SK-N-SH (cell line): ENCODE data around the gene PFKM.

ENCODE experiments used
- CHD2 ChIP-seq: fragments of 150-350 bp; IDR thresholded peaks from 2 replicates; pipeline ENCODE4 v1.6.1; 2018; ENCODE audit warnings: low read length; ENCODE audit not compliant: partially characterized antibody
- GABPA ChIP-seq: IDR thresholded peaks from 2 replicates; pipeline ENCODE4 v1.4.0; 2012; ENCODE audit warnings: low read depth, mild to moderate bottlenecking
- GATA2 ChIP-seq: sonication (generic); formaldehyde crosslinking; IDR thresholded peaks from 2 replicates; pipeline ENCODE4 v1.5.0; 2020; ENCODE audit warnings: mild to moderate bottlenecking, missing genetic modification reagents
- JUND ChIP-seq: IDR thresholded peaks from 2 replicates; pipeline ENCODE4 v1.4.0; 2012
- MEF2A ChIP-seq: IDR thresholded peaks from 2 replicates; pipeline ENCODE4 v1.4.0; 2012; ENCODE audit warnings: low read depth, borderline replicate concordance
- NRF1 ChIP-seq: IDR thresholded peaks from 2 replicates; pipeline ENCODE4 v1.6.1; 2012; ENCODE audit warnings: low read depth, mild to moderate bottlenecking, low read length
- RAD21 ChIP-seq: IDR thresholded peaks from 2 replicates; pipeline ENCODE4 v1.6.1; 2012; ENCODE audit warnings: mild to moderate bottlenecking, low read length
- TEAD4 ChIP-seq: IDR thresholded peaks from 2 replicates; pipeline ENCODE4 v1.4.0; 2012; ENCODE audit warnings: mild to moderate bottlenecking, borderline replicate concordance; ENCODE audit not compliant: insufficient read depth
- TF ChIP-seq, protein P1 (sequence below): fragments of 200-600 bp; sonication (generic); IDR thresholded peaks from 2 replicates; pipeline ENCODE4 v1.6.1; 2017; ENCODE audit warnings: antibody characterized with exemption, mild to moderate bottlenecking, moderate library complexity
- TF ChIP-seq, protein P2 (sequence below): IDR thresholded peaks from 2 replicates; pipeline ENCODE4; 2012

DNA sequence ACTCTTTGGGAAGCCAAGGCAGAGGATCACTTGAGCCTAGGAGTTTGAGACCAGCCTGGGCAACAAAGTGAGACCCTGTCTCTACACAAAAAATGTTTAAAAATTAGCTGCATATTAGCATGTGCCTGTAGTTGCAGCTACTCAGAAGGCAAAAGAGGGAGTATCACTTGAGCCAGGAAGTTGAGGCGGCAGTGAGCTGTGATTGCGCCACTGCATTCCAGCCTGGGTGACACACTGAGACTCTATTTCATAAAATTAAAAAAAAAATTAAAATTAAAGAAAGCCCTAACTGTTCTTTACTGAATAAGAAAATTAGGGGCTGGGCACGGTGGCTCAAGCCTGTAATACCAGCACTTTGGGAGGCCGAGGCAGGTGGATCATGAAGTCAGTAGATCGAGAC lies 40.3 kb upstream of the PFKM start:
- TF ChIP-seq JUND (no peak), MEF2A (no peak), NRF1 (no peak), CHD2 (no peak), RAD21 (no peak), TEAD4 (no peak), GABPA (no peak), GATA2 (CRISPR knock-in tag) (no peak)
- TF ChIP-seq, protein P1, sequence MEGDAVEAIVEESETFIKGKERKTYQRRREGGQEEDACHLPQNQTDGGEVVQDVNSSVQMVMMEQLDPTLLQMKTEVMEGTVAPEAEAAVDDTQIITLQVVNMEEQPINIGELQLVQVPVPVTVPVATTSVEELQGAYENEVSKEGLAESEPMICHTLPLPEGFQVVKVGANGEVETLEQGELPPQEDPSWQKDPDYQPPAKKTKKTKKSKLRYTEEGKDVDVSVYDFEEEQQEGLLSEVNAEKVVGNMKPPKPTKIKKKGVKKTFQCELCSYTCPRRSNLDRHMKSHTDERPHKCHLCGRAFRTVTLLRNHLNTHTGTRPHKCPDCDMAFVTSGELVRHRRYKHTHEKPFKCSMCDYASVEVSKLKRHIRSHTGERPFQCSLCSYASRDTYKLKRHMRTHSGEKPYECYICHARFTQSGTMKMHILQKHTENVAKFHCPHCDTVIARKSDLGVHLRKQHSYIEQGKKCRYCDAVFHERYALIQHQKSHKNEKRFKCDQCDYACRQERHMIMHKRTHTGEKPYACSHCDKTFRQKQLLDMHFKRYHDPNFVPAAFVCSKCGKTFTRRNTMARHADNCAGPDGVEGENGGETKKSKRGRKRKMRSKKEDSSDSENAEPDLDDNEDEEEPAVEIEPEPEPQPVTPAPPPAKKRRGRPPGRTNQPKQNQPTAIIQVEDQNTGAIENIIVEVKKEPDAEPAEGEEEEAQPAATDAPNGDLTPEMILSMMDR, result no peak
- TF ChIP-seq, protein P2, sequence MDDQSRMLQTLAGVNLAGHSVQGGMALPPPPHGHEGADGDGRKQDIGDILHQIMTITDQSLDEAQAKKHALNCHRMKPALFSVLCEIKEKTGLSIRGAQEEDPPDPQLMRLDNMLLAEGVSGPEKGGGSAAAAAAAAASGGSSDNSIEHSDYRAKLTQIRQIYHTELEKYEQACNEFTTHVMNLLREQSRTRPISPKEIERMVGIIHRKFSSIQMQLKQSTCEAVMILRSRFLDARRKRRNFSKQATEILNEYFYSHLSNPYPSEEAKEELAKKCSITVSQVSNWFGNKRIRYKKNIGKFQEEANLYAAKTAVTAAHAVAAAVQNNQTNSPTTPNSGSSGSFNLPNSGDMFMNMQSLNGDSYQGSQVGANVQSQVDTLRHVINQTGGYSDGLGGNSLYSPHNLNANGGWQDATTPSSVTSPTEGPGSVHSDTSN, result no peak
